NCI-H226 (cell line): ENCODE results near the gene TMEM125.

Source experiments
- DNase-seq: peaks from one replicate; pipeline ENCODE4 v3.0.0-alpha.2; 2015

The TMEM125 gene

GRCh38 chr1:43313771-43314170 lies 44.0 kb downstream of the TMEM125 start:
- DNase-seq, result no peak

- DNase-seq, result no peak
Measured at GRCh38 chr1:43314233-43314632, 44.5 kb downstream of the TMEM125 start.

GRCh38 chr1:43315481-43315880 lies 45.7 kb downstream of the TMEM125 start:
- no peak for DNase-seq

GRCh38 chr1:43315963-43316737 lies 46.4 kb downstream of the TMEM125 start:
- no peak for DNase-seq

GRCh38 chr1:43316738-43317520 lies 47.1 kb downstream of the TMEM125 start:
- no peak for DNase-seq

GRCh38 chr1:43317817-43318471 lies 48.2 kb downstream of the TMEM125 start:
- DNase-seq, result no peak

- no peak for DNase-seq
Measured at GRCh38 chr1:43318831-43319230, 49.0 kb downstream of the TMEM125 start.

- DNase-seq, result no peak
Measured at GRCh38 chr1:43319288-43319687, 49.5 kb downstream of the TMEM125 start.

- DNase-seq, result no peak
Measured at GRCh38 chr1:43319766-43320165, 50.0 kb downstream of the TMEM125 start.

- DNase-seq, result no peak
Measured at GRCh38 chr1:43321331-43321891, 51.6 kb downstream of the TMEM125 start.

- DNase-seq, result no peak
Measured at GRCh38 chr1:43322506-43322905, 52.7 kb downstream of the TMEM125 start.
